ENCODE results near the gene HOXD11. TPM values are rescaled to one million over a fixed set of nuclear protein-coding genes. Genes with fewer than 3 reads are reported as not detected.
A peak's percentile ranks its signal among the peaks of the same experiment; 100 is the strongest.

The HOXD11 gene
- total and polyA plus RNA-seq, 4 donors: 0.29 TPM; not detected in 3

GRCh38 chr2:176127774-176128072 lies 20.6 kb downstream of the HOXD11 start:
- no peak overlapping the region for H3K27ac ChIP-seq (ENCODE audit: low read depth in 1 of 2, low read length in 2 of 2)
- 57 to 60% methylated on average over 4 of the region's 4 CpGs for WGBS, 2 donors
- DNase-seq: no peak
- intact Hi-C loops (cut with DNase I): loop anchor here (1.0 to 5.0 kb wide), 5 partner anchors 511 to 1020 kb away; no protein-coding TSS in a partner anchor
- no peaks in the 10 kb centered on the region for H3K4me1 ChIP-seq (ENCODE audit: control insufficient read depth in 1 of 2, insufficient read depth in 2 of 2, low read length in 2 of 2)
- H3K27me3 ChIP-seq (ENCODE audit: control insufficient read depth in 1 of 2, insufficient read depth in 2 of 2, low read length in 1 of 2): no peaks in the 10 kb centered on the region
- H3K4me3 ChIP-seq (ENCODE audit: low read length in 2 of 2): no peak overlapping the region
- no peaks in the 10 kb centered on the region for H3K36me3 ChIP-seq (ENCODE audit: control insufficient read depth in 1 of 2, insufficient read depth in 2 of 2, low read length in 1 of 2)
- ATAC-seq (ENCODE audit: low FRiP score): no peak
- no peaks in the 10 kb centered on the region for H3K9me3 ChIP-seq (ENCODE audit: control insufficient read depth, low read length)

GRCh38 chr2:176128172-176128981 lies 21.3 kb downstream of the HOXD11 start:
- Histone ChIP-seq H3K36me3 (ENCODE audit: control insufficient read depth in 1 of 2, insufficient read depth in 2 of 2, low read length in 1 of 2) (no peaks in the 10 kb centered on the region), H3K4me3 (ENCODE audit: low read length in 2 of 2) (peak overlapping the region in 1 of 2 donors; percentile 61), H3K9me3 (ENCODE audit: control insufficient read depth, low read length) (no peaks in the 10 kb centered on the region), H3K4me1 (ENCODE audit: control insufficient read depth in 1 of 2, insufficient read depth in 2 of 2, low read length in 2 of 2) (no peaks in the 10 kb centered on the region), H3K27me3 (ENCODE audit: control insufficient read depth in 1 of 2, insufficient read depth in 2 of 2, low read length in 1 of 2) (no peaks in the 10 kb centered on the region), H3K27ac (ENCODE audit: low read depth in 1 of 2, low read length in 2 of 2) (no peak overlapping the region)
- DNase-seq (no peak), ATAC-seq (ENCODE audit: low FRiP score) (peak; percentile 39)
- WGBS, 2 donors: 40 to 50% methylated on average over 49 of the region's 49 CpGs
- intact Hi-C loops (cut with DNase I): loop anchor here (5.0 kb wide), 2 partner anchors 684 to 1019 kb away; no protein-coding TSS in a partner anchor

GRCh38 chr2:176128982-176129796 lies 22.1 kb downstream of the HOXD11 start, which contains the start of gene HOXD8:
Gene HOXD8, plus strand, starts transcription at chr2:176129705. Its CDS starts 662 bp downstream, at chr2:176130367.
- Histone ChIP-seq H3K9me3 (ENCODE audit: control insufficient read depth, low read length) (no peaks in the 10 kb centered on the region), H3K4me1 (ENCODE audit: control insufficient read depth in 1 of 2, insufficient read depth in 2 of 2, low read length in 2 of 2) (no peaks in the 10 kb centered on the region), H3K36me3 (ENCODE audit: control insufficient read depth in 1 of 2, insufficient read depth in 2 of 2, low read length in 1 of 2) (no peaks in the 10 kb centered on the region), H3K4me3 (ENCODE audit: low read length in 2 of 2) (peak within 1 kb of the TSS; percentile 61 to 83), H3K27me3 (ENCODE audit: control insufficient read depth in 1 of 2, insufficient read depth in 2 of 2, low read length in 1 of 2) (no peaks in the 10 kb centered on the region), H3K27ac (ENCODE audit: low read depth in 1 of 2, low read length in 2 of 2) (peak within 1 kb of the TSS; percentile 54 to 64)
- WGBS, 2 donors: 1 to 3% methylated on average over 64 of the region's 64 CpGs
- intact Hi-C loops (cut with DNase I): loop anchor here (5.0 kb wide), 2 partner anchors 683 to 1018 kb away; no protein-coding TSS in a partner anchor
- ATAC-seq (ENCODE audit: low FRiP score) (peak; percentile 91), DNase-seq (peak; percentile 80 to 93)

DNA sequence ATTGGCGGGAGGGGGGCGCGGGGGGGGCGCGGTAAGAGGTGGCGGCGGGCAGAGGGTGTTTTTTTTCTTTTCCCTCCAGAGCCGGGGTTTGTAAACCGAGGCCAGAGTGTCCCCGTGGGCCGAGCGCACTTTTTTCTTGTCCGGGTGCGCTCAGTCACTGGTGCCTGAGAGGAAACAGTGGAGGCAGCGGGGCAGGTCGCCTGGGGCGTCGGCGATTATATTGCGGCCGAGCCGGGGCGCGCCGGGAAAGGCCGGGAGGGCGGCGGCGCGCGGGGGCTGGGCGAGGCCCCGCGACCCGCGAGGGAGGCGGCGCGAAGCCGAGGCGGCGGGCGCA lies 22.7 kb downstream of the HOXD11 start:
- intact Hi-C loops (cut with DNase I): loop anchor here (5.0 kb wide), 2 partner anchors 683 to 1018 kb away; no protein-coding TSS in a partner anchor
- Histone ChIP-seq H3K27ac (ENCODE audit: low read depth in 1 of 2, low read length in 2 of 2) (peak overlapping the region; percentile 54 to 64), H3K4me1 (ENCODE audit: control insufficient read depth in 1 of 2, insufficient read depth in 2 of 2, low read length in 2 of 2) (no peaks in the 10 kb centered on the region), H3K4me3 (ENCODE audit: low read length in 2 of 2) (peak overlapping the region; percentile 61 to 83), H3K27me3 (ENCODE audit: control insufficient read depth in 1 of 2, insufficient read depth in 2 of 2, low read length in 1 of 2) (no peaks in the 10 kb centered on the region), H3K9me3 (ENCODE audit: control insufficient read depth, low read length) (no peaks in the 10 kb centered on the region), H3K36me3 (ENCODE audit: control insufficient read depth in 1 of 2, insufficient read depth in 2 of 2, low read length in 1 of 2) (no peaks in the 10 kb centered on the region)
- DNase-seq: peak in 1 of 2 donors; percentile 82
- ATAC-seq (ENCODE audit: low FRiP score): peak; percentile 41
- WGBS, 2 donors: 1% methylated on average over 37 to 43 of the region's 43 CpGs

DNA sequence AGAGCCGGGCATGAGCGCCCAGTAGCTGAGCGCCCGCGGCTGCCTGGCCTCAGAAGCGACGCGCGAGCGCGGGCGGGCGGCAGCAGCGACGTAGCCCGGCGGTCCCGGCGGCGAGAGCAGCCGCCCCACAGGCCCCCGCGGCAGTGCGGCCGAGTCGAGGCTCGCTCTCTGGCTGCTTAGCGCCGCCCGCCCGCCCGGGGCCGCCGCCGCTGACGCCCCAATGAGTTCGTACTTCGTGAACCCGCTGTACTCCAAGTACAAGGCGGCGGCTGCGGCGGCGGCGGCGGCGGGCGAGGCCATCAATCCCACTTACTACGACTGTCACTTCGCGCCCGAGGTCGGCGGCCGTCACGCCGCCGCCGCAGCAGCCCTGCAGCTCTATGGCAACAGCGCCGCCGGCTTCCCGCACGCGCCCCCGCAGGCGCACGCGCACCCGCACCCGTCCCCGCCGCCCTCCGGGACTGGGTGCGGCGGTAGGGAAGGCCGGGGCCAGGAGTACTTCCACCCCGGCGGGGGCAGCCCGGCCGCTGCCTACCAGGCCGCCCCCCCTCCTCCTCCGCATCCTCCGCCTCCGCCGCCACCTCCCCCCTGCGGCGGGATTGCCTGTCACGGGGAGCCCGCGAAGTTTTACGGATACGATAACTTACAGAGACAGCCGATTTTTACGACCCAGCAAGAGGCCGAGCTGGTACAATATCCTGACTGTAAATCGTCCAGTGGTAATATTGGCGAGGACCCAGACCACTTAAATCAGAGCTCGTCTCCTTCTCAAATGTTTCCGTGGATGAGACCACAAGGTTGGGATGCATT lies 23.3 kb downstream of the HOXD11 start:
- H3K4me1 ChIP-seq (ENCODE audit: control insufficient read depth in 1 of 2, insufficient read depth in 2 of 2, low read length in 2 of 2): no peaks in the 10 kb centered on the region
- WGBS, 2 donors: 1% methylated on average over 42 to 100 of the region's 100 CpGs
- no peaks in the 10 kb centered on the region for H3K9me3 ChIP-seq (ENCODE audit: control insufficient read depth, low read length)
- peak overlapping the region; percentile 61 to 83 for H3K4me3 ChIP-seq (ENCODE audit: low read length in 2 of 2)
- H3K36me3 ChIP-seq (ENCODE audit: control insufficient read depth in 1 of 2, insufficient read depth in 2 of 2, low read length in 1 of 2): no peaks in the 10 kb centered on the region
- ATAC-seq (ENCODE audit: low FRiP score) (peak; percentile 60), DNase-seq (peak in 1 of 2 donors; percentile 89)
- no peaks in the 10 kb centered on the region for H3K27me3 ChIP-seq (ENCODE audit: control insufficient read depth in 1 of 2, insufficient read depth in 2 of 2, low read length in 1 of 2)
- H3K27ac ChIP-seq (ENCODE audit: low read depth in 1 of 2, low read length in 2 of 2): peak overlapping the region; percentile 54 to 64
- intact Hi-C loops (cut with DNase I): no loop called here

GRCh38 chr2:176130957-176131847 lies 24.1 kb downstream of the HOXD11 start:
- DNase-seq (no peak), ATAC-seq (ENCODE audit: low FRiP score) (no peak)
- no peaks in the 10 kb centered on the region for H3K27me3 ChIP-seq (ENCODE audit: control insufficient read depth in 1 of 2, insufficient read depth in 2 of 2, low read length in 1 of 2)
- H3K9me3 ChIP-seq (ENCODE audit: control insufficient read depth, low read length): no peaks in the 10 kb centered on the region
- peak overlapping the region in 1 of 2 donors; percentile 83 for H3K4me3 ChIP-seq (ENCODE audit: low read length in 2 of 2)
- H3K36me3 ChIP-seq (ENCODE audit: control insufficient read depth in 1 of 2, insufficient read depth in 2 of 2, low read length in 1 of 2): no peaks in the 10 kb centered on the region
- no peaks in the 10 kb centered on the region for H3K4me1 ChIP-seq (ENCODE audit: control insufficient read depth in 1 of 2, insufficient read depth in 2 of 2, low read length in 2 of 2)
- no peak overlapping the region for H3K27ac ChIP-seq (ENCODE audit: low read depth in 1 of 2, low read length in 2 of 2)
- WGBS, 2 donors: 50 to 69% methylated on average over 15 of the region's 15 CpGs
- intact Hi-C loops (cut with DNase I): no loop called here

DNA sequence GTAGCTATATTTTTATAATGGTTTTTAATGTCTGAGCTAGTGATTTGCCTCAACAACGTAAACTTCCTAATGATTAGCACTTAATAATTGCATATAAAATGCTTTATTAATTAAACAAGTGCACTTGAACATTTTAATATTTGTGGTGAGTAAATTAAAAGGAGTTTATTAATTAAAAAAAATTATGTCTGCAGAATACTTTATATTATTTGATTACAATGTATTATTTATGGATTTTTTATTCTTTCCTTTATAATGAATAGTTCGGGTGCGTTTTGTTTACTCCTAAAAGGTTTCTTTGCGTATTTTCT lies 24.7 kb downstream of the HOXD11 start:
- no peaks in the 10 kb centered on the region for H3K27me3 ChIP-seq (ENCODE audit: control insufficient read depth in 1 of 2, insufficient read depth in 2 of 2, low read length in 1 of 2)
- no peak for DNase-seq
- intact Hi-C loops (cut with DNase I): no loop called here
- H3K4me3 ChIP-seq (ENCODE audit: low read length in 2 of 2): no peak overlapping the region
- no peaks in the 10 kb centered on the region for H3K9me3 ChIP-seq (ENCODE audit: control insufficient read depth, low read length)
- no peak for ATAC-seq (ENCODE audit: low FRiP score)
- no peak overlapping the region for H3K27ac ChIP-seq (ENCODE audit: low read depth in 1 of 2, low read length in 2 of 2)
- H3K36me3 ChIP-seq (ENCODE audit: control insufficient read depth in 1 of 2, insufficient read depth in 2 of 2, low read length in 1 of 2): no peaks in the 10 kb centered on the region
- H3K4me1 ChIP-seq (ENCODE audit: control insufficient read depth in 1 of 2, insufficient read depth in 2 of 2, low read length in 2 of 2): no peaks in the 10 kb centered on the region
- 71 to 91% methylated on average over 4 of the region's 4 CpGs for WGBS, 2 donors

Measured in aorta (tissue), 5 donors.